ENCODE data around the gene DDX10. TPM values are rescaled to one million over a fixed set of nuclear protein-coding genes. Genes with fewer than 3 reads are reported as not detected.

Gene DDX10
- total RNA-seq, 1 donor from 2014 or later: 32.2 TPM

DNA sequence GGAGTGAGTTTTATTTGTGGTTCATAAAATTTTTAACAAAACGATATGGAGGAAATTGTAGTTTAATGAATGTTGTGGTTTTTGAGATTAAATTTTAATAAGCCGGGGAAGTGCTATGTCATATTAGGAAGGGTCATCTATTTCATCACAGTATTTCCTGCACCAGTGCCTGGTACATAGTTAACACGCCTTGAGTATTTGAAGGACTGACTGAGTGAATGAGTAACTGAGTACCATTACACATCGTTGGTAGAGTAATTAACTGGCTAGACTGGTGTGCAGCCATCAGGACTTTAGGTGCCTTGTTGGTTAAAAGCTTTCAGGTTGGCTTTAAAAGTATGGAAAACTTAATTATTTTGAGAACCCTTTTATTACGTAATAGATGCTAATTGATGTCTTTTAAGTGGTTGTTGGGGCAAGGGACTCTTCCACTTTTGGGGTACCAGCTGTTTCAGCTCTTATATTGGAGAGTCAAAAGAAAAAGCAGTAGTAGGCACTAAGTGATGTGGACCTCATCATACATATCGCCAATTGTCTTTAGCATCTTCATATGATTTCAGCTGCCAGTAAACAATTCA is 101.8 kb downstream of the DDX10 start:
- Histone ChIP-seq H3K79me2 (ENCODE audit: insufficient read depth, low read length) (peaks cover 31% of the 10 kb centered on the region), H3K9me3 (ENCODE audit: insufficient read depth, low read depth, low read length) (no peaks in the 10 kb centered on the region), H3K4me2 (ENCODE audit: low read length) (no peak overlapping the region), H2AFZ (ENCODE audit: low read depth, low read length) (no peak overlapping the region), H4K20me1 (ENCODE audit: insufficient read depth, low read length) (peaks cover 7% of the 10 kb centered on the region), H3K4me3 (ENCODE audit: insufficient read depth, low read depth, low read length) (no peak overlapping the region), H3K27me3 (ENCODE audit: insufficient read depth, low read length) (no peaks in the 10 kb centered on the region), H3K36me3 (ENCODE audit: insufficient read depth, low read length) (no peaks in the 10 kb centered on the region), H3K9ac (ENCODE audit: low read length) (no peak overlapping the region), H3K4me1 (ENCODE audit: insufficient read depth, low read length) (no peaks in the 10 kb centered on the region), H3K27ac (ENCODE audit: low read depth, low read length) (no peak overlapping the region)
- Mint-ChIP-seq H3K36me3 (ENCODE audit: low read depth, unreplicated experiment) (peaks cover 4% of the 10 kb centered on the region), H3K9me3 (ENCODE audit: unreplicated experiment) (no peaks in the 10 kb centered on the region), H3K4me1 (ENCODE audit: low read depth, unreplicated experiment) (no peaks in the 10 kb centered on the region), H3K4me3 (ENCODE audit: unreplicated experiment) (no peak overlapping the region), H3K27ac (ENCODE audit: unreplicated experiment) (no peak overlapping the region), H3K27me3 (ENCODE audit: low read depth, unreplicated experiment) (no peaks in the 10 kb centered on the region)
- no peak for TF ChIP-seq EZH2 (IDR thresholded peaks at IDR 0.05; ENCODE audit: insufficient read depth, low read length)
- TF ChIP-seq, protein P1, sequence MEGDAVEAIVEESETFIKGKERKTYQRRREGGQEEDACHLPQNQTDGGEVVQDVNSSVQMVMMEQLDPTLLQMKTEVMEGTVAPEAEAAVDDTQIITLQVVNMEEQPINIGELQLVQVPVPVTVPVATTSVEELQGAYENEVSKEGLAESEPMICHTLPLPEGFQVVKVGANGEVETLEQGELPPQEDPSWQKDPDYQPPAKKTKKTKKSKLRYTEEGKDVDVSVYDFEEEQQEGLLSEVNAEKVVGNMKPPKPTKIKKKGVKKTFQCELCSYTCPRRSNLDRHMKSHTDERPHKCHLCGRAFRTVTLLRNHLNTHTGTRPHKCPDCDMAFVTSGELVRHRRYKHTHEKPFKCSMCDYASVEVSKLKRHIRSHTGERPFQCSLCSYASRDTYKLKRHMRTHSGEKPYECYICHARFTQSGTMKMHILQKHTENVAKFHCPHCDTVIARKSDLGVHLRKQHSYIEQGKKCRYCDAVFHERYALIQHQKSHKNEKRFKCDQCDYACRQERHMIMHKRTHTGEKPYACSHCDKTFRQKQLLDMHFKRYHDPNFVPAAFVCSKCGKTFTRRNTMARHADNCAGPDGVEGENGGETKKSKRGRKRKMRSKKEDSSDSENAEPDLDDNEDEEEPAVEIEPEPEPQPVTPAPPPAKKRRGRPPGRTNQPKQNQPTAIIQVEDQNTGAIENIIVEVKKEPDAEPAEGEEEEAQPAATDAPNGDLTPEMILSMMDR (IDR thresholded peaks at IDR 0.05; ENCODE audit: insufficient read depth, low read depth, low read length): no peak
- FAIRE-seq: peak; percentile 20
- DNase-seq (ENCODE audit: low read depth): no peak

DNA sequence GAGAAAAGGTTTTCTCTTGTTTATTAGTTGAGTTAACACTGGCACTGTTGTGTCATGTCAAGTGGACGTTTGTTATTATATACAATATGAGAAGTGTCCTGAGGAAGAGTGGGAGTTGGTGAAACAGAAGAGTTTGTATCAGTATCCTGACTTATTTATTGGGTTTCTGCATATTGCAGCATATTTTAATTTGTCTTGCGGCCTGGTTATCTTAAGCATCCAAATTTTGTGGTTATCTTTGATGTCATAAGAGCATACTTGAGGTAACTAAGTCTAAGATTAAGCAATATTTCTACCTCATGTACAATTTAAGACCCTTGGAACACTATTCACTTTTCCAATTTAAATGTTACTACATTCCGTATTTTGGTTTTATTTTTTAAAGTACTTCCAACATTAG is 103.5 kb downstream of the DDX10 start:
- H3K9me3 ChIP-seq (ENCODE audit: insufficient read depth, low read depth, low read length): no peaks in the 10 kb centered on the region
- H3K27ac ChIP-seq (ENCODE audit: low read depth, low read length): no peak overlapping the region
- no peak overlapping the region for H3K9ac ChIP-seq (ENCODE audit: low read length)
- peaks cover 10% of the 10 kb centered on the region for H4K20me1 ChIP-seq (ENCODE audit: insufficient read depth, low read length)
- no peak for FAIRE-seq
- no peak overlapping the region for H3K27ac Mint-ChIP-seq (ENCODE audit: unreplicated experiment)
- H3K4me1 Mint-ChIP-seq (ENCODE audit: low read depth, unreplicated experiment): no peaks in the 10 kb centered on the region
- H3K4me3 ChIP-seq (ENCODE audit: insufficient read depth, low read depth, low read length): no peak overlapping the region
- TF ChIP-seq EZH2 (IDR thresholded peaks at IDR 0.05; ENCODE audit: insufficient read depth, low read length): no peak
- TF ChIP-seq, protein P1 (IDR thresholded peaks at IDR 0.05; ENCODE audit: insufficient read depth, low read depth, low read length): no peak
- peaks cover 6% of the 10 kb centered on the region for H3K36me3 Mint-ChIP-seq (ENCODE audit: low read depth, unreplicated experiment)
- no peaks in the 10 kb centered on the region for H3K27me3 ChIP-seq (ENCODE audit: insufficient read depth, low read length)
- no peaks in the 10 kb centered on the region for H3K27me3 Mint-ChIP-seq (ENCODE audit: low read depth, unreplicated experiment)
- peaks cover 34% of the 10 kb centered on the region for H3K79me2 ChIP-seq (ENCODE audit: insufficient read depth, low read length)
- no peak overlapping the region for H3K4me3 Mint-ChIP-seq (ENCODE audit: unreplicated experiment)
- H3K36me3 ChIP-seq (ENCODE audit: insufficient read depth, low read length): no peaks in the 10 kb centered on the region
- no peak overlapping the region for H2AFZ ChIP-seq (ENCODE audit: low read depth, low read length)
- no peaks in the 10 kb centered on the region for H3K9me3 Mint-ChIP-seq (ENCODE audit: unreplicated experiment)
- H3K4me1 ChIP-seq (ENCODE audit: insufficient read depth, low read length): no peaks in the 10 kb centered on the region
- peak; percentile 81 for DNase-seq (ENCODE audit: low read depth)
- no peak overlapping the region for H3K4me2 ChIP-seq (ENCODE audit: low read length)

DNA sequence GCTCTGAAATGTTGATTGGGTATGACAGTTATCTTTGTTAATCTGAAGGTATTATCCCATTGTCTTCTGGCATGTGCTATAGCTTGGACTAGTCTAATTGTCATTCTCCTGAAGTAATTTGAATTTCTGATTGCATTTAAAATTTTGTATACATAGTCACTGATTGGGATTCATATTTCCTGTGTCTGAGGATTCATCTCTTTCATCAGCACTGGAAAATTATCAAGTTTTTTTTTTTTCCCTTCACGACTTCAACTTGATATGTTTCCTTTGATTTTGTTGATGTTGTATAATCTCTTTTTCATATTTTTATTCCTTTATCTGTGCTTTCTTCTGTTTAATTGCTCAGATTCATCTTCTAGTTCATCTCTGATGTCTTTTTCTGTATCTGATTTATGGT is 104.1 kb downstream of the DDX10 start:
- H3K9me3 Mint-ChIP-seq (ENCODE audit: unreplicated experiment): no peaks in the 10 kb centered on the region
- H3K4me1 ChIP-seq (ENCODE audit: insufficient read depth, low read length): no peaks in the 10 kb centered on the region
- no peaks in the 10 kb centered on the region for H3K27me3 ChIP-seq (ENCODE audit: insufficient read depth, low read length)
- no peak overlapping the region for H3K4me2 ChIP-seq (ENCODE audit: low read length)
- H3K36me3 Mint-ChIP-seq (ENCODE audit: low read depth, unreplicated experiment): peaks cover 6% of the 10 kb centered on the region
- no peak overlapping the region for H3K27ac ChIP-seq (ENCODE audit: low read depth, low read length)
- no peaks in the 10 kb centered on the region for H3K27me3 Mint-ChIP-seq (ENCODE audit: low read depth, unreplicated experiment)
- H3K36me3 ChIP-seq (ENCODE audit: insufficient read depth, low read length): no peaks in the 10 kb centered on the region
- no peak overlapping the region for H3K4me3 ChIP-seq (ENCODE audit: insufficient read depth, low read depth, low read length)
- H3K27ac Mint-ChIP-seq (ENCODE audit: unreplicated experiment): no peak overlapping the region
- no peak for DNase-seq (ENCODE audit: low read depth)
- H3K9ac ChIP-seq (ENCODE audit: low read length): no peak overlapping the region
- peaks cover 38% of the 10 kb centered on the region for H3K79me2 ChIP-seq (ENCODE audit: insufficient read depth, low read length)
- no peak for TF ChIP-seq EZH2 (IDR thresholded peaks at IDR 0.05; ENCODE audit: insufficient read depth, low read length)
- TF ChIP-seq, protein P1 (IDR thresholded peaks at IDR 0.05; ENCODE audit: insufficient read depth, low read depth, low read length): no peak
- no peak overlapping the region for H2AFZ ChIP-seq (ENCODE audit: low read depth, low read length)
- no peak overlapping the region for H3K4me3 Mint-ChIP-seq (ENCODE audit: unreplicated experiment)
- peaks cover 2% of the 10 kb centered on the region for H3K4me1 Mint-ChIP-seq (ENCODE audit: low read depth, unreplicated experiment)
- peak; percentile 52 for FAIRE-seq
- H3K9me3 ChIP-seq (ENCODE audit: insufficient read depth, low read depth, low read length): no peaks in the 10 kb centered on the region
- H4K20me1 ChIP-seq (ENCODE audit: insufficient read depth, low read length): peaks cover 10% of the 10 kb centered on the region
